HG03520 (cell line): ENCODE measurements around the gene C1orf226.

ENCODE experiments used
- ATAC-seq: cut with Tn5 transposase; IDR thresholded peaks from one replicate; pipeline ENCODE4 v1.9.1; 2021; ENCODE audit warnings: mild to moderate bottlenecking, moderate library complexity; ENCODE audit not compliant: unreplicated experiment

The C1orf226 gene

DNA sequence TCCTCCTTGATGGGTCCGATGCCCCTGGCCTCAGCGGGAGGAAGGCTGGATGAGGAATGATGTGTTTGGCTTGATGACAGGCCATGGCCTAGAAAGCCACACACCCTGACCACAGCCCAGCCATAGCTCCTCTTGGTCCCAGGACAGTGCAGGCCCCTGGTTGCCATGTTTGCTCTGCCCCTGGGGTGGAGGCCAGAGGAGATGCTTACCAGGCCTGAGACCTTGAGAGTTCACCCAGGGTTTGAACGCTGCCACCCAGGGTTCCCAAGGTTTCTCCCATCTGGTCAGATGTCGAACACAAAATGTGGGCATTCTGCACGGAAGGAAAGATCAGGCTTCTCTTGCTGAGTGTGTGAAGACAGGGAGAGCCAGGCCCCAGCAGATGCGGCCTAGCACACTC lies 2.6 kb downstream of the C1orf226 start:
- ATAC-seq, result no peak

DNA sequence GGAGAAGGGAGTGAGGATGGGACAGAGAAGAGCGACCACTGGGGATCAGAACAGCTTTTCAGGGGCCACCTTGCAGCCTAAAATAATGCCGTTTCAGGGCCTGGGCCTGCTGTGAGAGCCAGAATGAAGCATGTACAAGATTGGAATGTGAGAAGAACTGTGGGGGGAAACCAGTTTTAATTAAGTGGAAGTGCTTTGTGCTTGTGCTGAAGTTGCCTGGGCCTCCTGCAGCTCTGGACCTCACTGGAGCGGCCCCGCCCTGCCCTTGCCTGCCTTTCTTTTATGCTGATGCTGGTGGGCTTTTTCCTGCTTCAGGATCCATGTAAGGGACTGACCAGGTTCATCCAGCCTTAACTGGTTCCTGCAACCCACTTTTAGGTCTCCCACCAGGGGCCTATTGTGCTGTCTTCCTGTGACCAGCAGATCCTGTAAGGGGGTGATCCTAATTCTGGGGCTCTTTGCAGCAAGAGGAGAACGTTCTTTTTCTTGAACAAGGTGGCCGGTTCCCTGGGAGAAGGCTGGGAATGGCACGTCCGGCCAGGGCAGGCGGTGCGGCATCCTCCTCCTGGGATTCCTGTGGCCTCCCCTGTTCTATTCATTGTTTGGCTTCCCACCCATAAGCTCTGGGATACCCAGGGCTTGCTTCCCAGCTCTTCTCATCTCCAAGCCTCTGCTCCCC lies 3.2 kb downstream of the C1orf226 start:
- ATAC-seq, result no peak

GRCh38 chr1:162385280-162385623 lies 3.7 kb downstream of the C1orf226 start:
- no peak for ATAC-seq

- ATAC-seq, result no peak
These were observed 4.2 kb downstream of the C1orf226 start for GRCh38 chr1:162385702-162386101.

GRCh38 chr1:162386292-162387225 lies 5.0 kb downstream of the C1orf226 start:
- no peak for ATAC-seq

DNA sequence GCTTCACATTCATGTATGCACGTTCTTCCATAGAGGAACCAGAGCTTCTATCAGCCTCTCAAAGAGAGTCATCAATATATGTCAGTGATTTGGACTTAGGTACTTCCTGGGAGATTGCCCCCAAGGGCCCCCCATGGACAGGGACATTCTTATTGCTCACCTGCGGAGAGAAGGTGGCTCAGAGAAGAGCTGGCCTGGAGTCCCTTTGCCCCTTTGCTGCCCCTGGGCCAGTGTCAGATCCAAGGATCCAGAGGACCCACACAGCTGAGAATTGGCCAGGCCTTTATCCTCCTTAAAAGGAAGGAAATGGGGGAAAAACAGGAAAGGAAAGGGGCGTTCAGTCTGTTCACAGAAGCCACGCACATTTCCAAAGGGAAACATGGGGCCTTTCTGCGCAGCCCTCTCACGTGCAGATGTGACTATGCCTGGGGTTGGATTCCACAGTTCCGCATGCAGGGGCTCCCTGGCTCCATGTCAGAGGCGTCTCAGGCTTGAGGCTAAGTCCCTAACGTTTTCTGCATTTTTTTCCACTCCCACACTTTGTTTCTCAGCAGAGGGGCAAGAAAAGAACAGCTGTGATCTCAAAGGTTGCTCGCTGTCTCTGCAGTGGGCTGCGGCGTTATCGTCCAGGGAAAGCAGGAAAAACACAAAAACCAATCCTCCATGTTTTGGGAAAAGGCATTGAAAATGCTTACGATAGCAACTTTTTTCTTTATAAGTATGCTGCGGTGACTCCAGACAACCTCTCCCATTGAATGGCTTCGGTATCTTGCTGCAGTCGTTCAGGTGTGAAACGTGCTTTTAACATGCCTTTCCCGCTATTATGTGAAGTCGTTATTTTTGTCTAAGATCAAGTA lies 5.9 kb downstream of the C1orf226 start:
- no peak for ATAC-seq

- ATAC-seq, result no peak
These were observed 6.6 kb downstream of the C1orf226 start for GRCh38 chr1:162388083-162388594.

DNA sequence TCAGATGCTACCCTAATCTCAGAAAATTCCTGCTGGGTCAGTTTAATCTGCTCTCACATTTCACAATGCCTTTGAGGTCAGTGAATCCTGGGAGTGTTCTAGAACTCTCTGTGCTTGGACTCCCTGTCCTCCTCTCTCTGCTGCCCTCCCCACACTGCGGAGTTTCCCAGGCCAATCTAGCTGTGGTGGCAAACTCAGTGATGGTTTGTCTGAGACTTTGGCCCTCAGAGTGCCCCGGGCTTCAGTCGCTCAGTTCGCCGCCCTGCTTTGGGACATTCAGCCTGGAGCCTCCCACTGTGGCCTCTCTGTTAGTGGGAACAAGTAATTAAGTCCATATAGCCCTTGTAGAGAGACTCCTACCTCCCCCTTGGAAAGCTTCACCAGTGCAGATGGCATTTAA lies 7.1 kb downstream of the C1orf226 start:
- ATAC-seq, result no peak

DNA sequence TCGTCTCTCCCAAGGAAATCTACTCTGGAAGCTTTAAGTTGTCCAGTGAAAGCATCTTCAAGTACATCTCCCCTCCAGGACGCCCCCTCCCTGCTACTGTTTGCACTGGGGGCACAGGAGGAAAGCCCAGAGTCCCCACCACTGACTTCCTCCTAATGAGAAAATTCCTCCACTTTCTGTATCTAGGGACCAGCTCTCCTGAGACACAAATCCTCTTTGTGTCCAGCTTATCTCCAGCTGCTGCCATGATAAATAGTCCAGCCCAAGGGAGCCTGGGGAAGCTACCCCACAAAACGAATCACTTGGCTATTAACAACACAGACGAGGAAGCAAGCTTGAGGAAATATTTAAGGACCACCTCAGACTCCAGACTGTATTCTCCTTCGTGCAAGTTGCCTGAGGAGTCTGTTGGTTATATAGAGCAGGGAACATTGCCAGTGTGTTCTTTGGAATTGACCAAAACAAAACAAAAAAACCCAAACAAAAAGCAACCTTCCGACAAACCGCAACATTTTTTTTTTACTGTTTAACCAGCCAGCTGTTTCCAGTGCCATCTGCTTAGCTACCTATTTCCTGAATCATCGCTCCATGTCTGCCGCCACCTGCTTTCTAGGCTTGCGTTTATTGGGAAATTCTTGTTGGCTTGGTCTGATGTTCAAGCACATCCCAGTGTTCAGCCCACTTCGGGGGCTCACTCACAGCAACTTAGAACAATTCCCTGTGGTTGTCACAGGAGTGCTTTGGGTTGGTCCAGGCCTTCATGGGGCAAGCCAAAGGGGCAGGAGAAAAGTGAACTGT lies 7.7 kb downstream of the C1orf226 start:
- no peak for ATAC-seq

DNA sequence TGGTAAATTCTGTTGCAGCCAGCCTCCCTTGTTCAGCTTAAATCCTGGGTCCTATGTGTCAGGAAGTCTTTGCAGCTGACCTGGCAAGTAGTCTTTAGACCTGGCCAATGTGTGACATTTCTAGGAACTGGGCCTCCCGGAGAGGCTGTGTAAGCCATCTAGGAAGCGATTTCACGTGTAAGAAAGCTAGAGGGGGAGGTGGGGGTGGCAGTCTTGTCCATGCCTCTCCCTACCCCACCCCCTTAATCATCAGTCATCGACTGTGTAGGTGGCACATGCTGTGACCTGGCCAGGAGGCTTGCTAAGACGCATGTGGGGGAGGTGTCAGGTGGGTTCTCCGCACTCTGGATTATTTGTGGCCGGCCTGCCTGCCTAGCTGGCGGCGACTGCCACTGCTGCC lies 8.4 kb downstream of the C1orf226 start:
- ATAC-seq, result no peak

DNA sequence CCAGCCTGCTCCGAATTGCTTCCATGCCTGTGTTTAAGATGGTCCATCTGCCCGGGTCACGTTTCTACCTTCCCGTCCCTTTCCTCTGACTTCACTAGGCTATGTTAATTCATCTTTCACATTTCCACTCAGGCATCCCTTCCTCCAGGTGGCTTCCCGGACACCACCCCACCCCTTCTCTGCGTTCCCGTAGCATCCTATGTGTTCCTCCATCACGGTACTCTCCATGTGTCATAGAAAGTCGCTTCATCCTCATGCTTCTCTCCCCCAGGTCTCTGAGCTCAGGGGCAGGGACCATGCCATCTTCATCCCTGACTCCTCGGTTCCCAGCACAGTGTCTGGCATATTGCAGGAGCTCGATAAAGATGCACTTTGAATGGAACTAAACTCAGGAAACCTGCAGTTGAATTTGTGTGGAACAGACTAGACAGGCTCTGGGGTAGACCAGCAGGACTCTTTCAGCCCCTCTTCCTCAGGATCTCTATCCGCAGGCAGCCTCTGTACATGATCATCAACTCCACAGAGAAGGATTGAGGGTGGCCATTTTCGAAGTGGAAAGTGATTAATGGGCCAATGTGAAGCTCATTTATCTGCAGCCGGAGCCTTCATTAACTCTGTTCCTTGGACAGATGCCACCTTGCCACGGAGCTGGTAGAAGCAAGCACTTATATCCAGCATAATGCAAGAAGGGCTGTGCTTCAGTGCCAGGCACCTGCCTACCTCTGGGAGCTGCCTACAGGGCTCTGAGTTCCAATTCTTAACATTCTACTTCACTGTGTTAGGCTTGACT lies 9.1 kb downstream of the C1orf226 start:
- no peak for ATAC-seq

- ATAC-seq, result no peak
These were observed 10.4 kb downstream of the C1orf226 start for GRCh38 chr1:162391790-162392563.

GRCh38 chr1:162396201-162396906 lies 14.8 kb downstream of the C1orf226 start:
- ATAC-seq, result no peak

- ATAC-seq, result no peak
These were observed 15.5 kb downstream of the C1orf226 start for GRCh38 chr1:162397039-162397448.

GRCh38 chr1:162397943-162398560 lies 16.5 kb downstream of the C1orf226 start:
- no peak for ATAC-seq

GRCh38 chr1:162398999-162399580 lies 17.6 kb downstream of the C1orf226 start:
- ATAC-seq, result no peak

GRCh38 chr1:162400790-162401355 lies 19.3 kb downstream of the C1orf226 start:
- no peak for ATAC-seq
